Activated CD4-positive, alpha-beta memory T cell treated with anti-CD3 and anti-CD28 coated beads for 36 hours (primary cell): ENCODE data around the gene CAPS. TPM values are rescaled to one million over a fixed set of nuclear protein-coding genes. Genes with fewer than 3 reads are reported as not detected.

Experiments
- CTCF ChIA-PET: fragments of 350-600 bp; sonication (Branson Sonifier 250); formaldehyde crosslinking; loops from one replicate; lab custom pipeline; 2021; ENCODE audit warnings: antibody characterized with exemption, inconsistent platforms; lab: Charles Lee
- POLR2A ChIA-PET: fragments of 350-600 bp; sonication (Branson Sonifier 250); formaldehyde crosslinking; loops from one replicate; lab custom pipeline; 2021; ENCODE audit warnings: antibody characterized with exemption; lab: Charles Lee
- DNase-seq: peaks from one replicate; pipeline ENCODE4 v3.0.0-alpha.2; 2020
- H3K27ac Mint-ChIP-seq: one replicate; pipeline ENCODE4 v1.8.0; 2021; ENCODE audit warnings: mixed read lengths
- H3K27me3 Mint-ChIP-seq: one replicate; pipeline ENCODE4 v1.8.0; 2021; ENCODE audit warnings: mixed read lengths
- H3K36me3 Mint-ChIP-seq: one replicate; pipeline ENCODE4 v1.8.0; 2021; ENCODE audit warnings: mixed read lengths
- H3K4me1 Mint-ChIP-seq: one replicate; pipeline ENCODE4 v1.8.0; 2021; ENCODE audit warnings: low read depth, mixed read lengths
- H3K4me3 Mint-ChIP-seq: one replicate; pipeline ENCODE4 v1.8.0; 2021; ENCODE audit warnings: mild to moderate bottlenecking, mixed read lengths
- H3K9me3 Mint-ChIP-seq: one replicate; pipeline ENCODE4 v1.8.0; 2021; ENCODE audit warnings: mixed read lengths
- intact Hi-C: fragments of 100-400 bp; cut with micrococcal nuclease; formaldehyde crosslinking; loops from one replicate; pipeline ENCODE4 v1.15.1; 2023
- total RNA-seq, 2 experiments: library from RNA; stranded (reverse); gene quantifications; one replicate each; pipeline ENCODE4 v1.2.3, GENCODE V29; 2021

Gene CAPS
- total RNA-seq, 2 experiments from 2014 or later: 3.7 to 3.9 TPM

GRCh38 chr19:5893907-5894703 is 19.9 kb upstream of the CAPS start:
- Mint-ChIP-seq H3K9me3 (no peaks in the 10 kb centered on the region), H3K36me3 (peaks cover 3% of the 10 kb centered on the region), H3K27ac (no peak overlapping the region), H3K4me3 (no peak overlapping the region), H3K4me1 (peaks cover 3% of the 10 kb centered on the region), H3K27me3 (peaks cover 6% of the 10 kb centered on the region)
- no peak for DNase-seq
- intact Hi-C loops: no loop called here
- CTCF ChIA-PET: interaction anchor here (1.5 to 1.7 kb wide), 2 partner anchors 9 to 90 kb away, joined by 5 to 6 read pairs; partner anchors contain the start of gene NDUFA11
- POLR2A ChIA-PET: no interaction called here

- Mint-ChIP-seq H3K4me1 (peaks cover 3% of the 10 kb centered on the region), H3K27ac (no peak overlapping the region), H3K9me3 (no peaks in the 10 kb centered on the region), H3K27me3 (no peaks in the 10 kb centered on the region), H3K4me3 (no peak overlapping the region), H3K36me3 (peaks cover 3% of the 10 kb centered on the region)
- intact Hi-C loops: no loop called here
- POLR2A ChIA-PET: no interaction called here
- CTCF ChIA-PET: no interaction called here
- no peak for DNase-seq
Observed at GRCh38 chr19:5894704-5895349, 19.2 kb upstream of the CAPS start.

GRCh38 chr19:5895409-5895808 is 18.6 kb upstream of the CAPS start:
- Mint-ChIP-seq H3K4me1 (peaks cover 8% of the 10 kb centered on the region), H3K27ac (no peak overlapping the region)

DNA sequence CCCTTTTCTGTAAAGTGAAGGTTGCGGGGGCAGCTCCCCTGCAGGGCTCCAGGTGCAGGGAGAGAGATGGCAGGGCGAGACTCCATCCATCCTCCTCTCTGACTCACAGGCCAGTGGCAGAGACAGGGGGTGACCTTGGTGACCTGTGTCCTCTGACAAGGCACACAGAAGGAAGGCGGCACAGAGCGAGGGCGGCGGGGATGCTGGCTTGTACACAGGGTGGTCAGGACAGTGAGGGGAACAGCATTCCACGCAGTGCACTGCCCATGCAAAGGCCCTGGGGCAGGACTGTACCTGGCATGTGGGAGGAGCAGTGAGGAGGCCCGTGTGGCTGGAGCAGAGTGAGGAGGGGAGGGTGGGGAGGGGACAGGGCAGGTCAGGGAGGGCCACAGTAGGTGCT is 18.2 kb upstream of the CAPS start:
- Mint-ChIP-seq H3K36me3 (peaks cover 7% of the 10 kb centered on the region), H3K27me3 (no peaks in the 10 kb centered on the region), H3K4me1 (peaks cover 8% of the 10 kb centered on the region), H3K9me3 (no peaks in the 10 kb centered on the region), H3K4me3 (no peak overlapping the region), H3K27ac (no peak overlapping the region)
- ChIA-PET POLR2A (no interaction called here), CTCF (interaction anchor here (1.1 kb wide), 1 partner anchor 92 kb away, joined by 4 read pairs; no protein-coding TSS in a partner anchor)
- DNase-seq: no peak
- intact Hi-C loops: no loop called here

More at GRCh38 chr19:5895409-5895808, 18.6 kb upstream of the CAPS start:
- Mint-ChIP-seq H3K9me3 (no peaks in the 10 kb centered on the region), H3K4me3 (no peak overlapping the region), H3K36me3 (peaks cover 7% of the 10 kb centered on the region), H3K27me3 (no peaks in the 10 kb centered on the region)
- no peak for DNase-seq
- POLR2A ChIA-PET: no interaction called here
- intact Hi-C loops: no loop called here
- CTCF ChIA-PET: interaction anchor here (1.1 kb wide), 1 partner anchor 91 kb away, joined by 4 read pairs; no protein-coding TSS in a partner anchor

DNA sequence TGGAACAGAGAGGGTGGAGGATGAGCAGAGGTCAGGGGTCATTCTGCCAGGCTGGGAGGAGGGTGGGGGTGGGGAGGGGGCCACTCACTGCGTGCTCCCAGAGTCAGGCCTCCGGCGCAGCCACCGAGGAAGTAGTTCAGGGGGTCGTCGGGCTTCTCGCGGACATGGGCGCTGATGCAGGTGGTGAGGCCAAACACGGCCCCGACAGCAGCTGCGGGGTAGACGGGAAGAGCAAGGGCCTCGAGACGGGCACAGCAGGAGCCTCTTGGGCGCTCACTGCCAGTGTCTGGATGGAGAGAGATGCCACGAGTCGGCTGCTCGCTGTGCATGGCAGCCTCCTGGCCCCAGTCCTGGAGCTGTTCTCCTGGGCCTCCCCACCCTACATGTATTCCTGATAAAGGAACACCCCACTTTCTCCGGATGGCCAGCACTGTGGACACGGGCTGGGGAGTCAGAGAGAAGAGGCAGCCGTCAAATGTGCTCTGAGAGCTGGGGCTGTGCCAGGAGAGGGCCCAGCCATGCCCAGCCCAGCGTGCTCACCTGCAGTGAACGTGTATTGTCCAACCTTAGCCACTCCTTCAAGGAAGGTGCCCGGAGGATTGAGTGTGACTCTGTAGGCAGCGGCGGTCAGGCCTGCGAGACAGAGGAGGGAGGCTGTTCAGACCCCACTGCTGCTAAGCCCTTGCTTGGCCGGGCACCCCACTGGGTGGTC is 17.5 kb upstream of the CAPS start:
- Mint-ChIP-seq H3K36me3 (peaks cover 11% of the 10 kb centered on the region), H3K27ac (no peak overlapping the region), H3K4me1 (peaks cover 13% of the 10 kb centered on the region), H3K4me3 (no peak overlapping the region), H3K27me3 (no peaks in the 10 kb centered on the region), H3K9me3 (no peaks in the 10 kb centered on the region)
- ChIA-PET POLR2A (no interaction called here), CTCF (interaction anchor here (1.1 kb wide), 1 partner anchor 93 kb away, joined by 4 read pairs; no protein-coding TSS in a partner anchor)
- intact Hi-C loops: no loop called here
- DNase-seq: no peak

- Mint-ChIP-seq H3K36me3 (peaks cover 11% of the 10 kb centered on the region), H3K27ac (no peak overlapping the region), H3K4me3 (no peak overlapping the region), H3K4me1 (peaks cover 13% of the 10 kb centered on the region), H3K27me3 (no peaks in the 10 kb centered on the region), H3K9me3 (no peaks in the 10 kb centered on the region)
- no peak for DNase-seq
- CTCF ChIA-PET: interaction anchor here (1.8 kb wide), 1 partner anchor 93 kb away, joined by 5 read pairs; the partner anchor contains the start of gene NRTN
- POLR2A ChIA-PET: no interaction called here
- intact Hi-C loops: no loop called here
Observed at GRCh38 chr19:5897189-5897969, 16.7 kb upstream of the CAPS start.

DNA sequence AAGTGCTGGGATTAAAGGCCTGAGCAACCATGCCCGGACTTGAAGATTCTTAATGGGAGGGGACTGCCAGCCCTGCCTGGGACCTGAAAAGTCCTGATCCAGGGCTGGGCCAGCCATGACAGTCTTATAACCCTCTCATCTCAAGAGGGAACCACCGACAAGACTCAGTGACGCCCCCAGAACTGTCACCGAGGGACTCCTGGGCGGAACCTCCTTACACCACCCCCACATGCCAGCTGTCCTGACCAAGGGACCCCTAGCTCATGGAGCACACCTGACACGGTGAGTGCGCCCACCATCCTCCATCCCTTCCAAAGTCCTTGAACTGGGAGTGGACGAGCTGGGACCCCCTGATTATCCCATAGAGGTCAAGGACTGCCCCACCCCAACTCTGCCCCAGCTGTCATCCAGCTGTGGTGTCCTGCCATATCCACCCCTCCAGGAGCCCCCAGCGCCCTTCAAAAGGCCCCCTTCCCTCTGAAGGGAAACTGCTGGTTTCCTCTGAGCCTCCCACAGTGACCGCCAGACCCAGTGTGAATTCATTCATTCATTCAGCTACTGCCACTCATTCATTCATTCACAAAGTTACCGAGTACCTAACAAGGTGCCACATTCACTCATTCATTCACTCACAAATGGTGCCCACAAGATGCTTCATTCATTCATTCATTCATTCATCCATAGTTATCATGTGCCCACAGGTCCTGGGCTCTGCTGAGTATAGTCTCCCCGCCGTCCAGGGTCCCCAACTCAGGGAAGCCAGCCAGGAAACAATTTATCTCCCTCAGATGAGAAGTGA is 14.1 kb upstream of the CAPS start:
- Mint-ChIP-seq H3K9me3 (no peaks in the 10 kb centered on the region), H3K27me3 (no peaks in the 10 kb centered on the region), H3K4me3 (no peak overlapping the region), H3K4me1 (peaks cover 20% of the 10 kb centered on the region), H3K27ac (no peak overlapping the region), H3K36me3 (peaks cover 13% of the 10 kb centered on the region)
- ChIA-PET CTCF (interaction anchor here (0.5 to 1.3 kb wide), 2 partner anchors 68 to 96 kb away, joined by 4 read pairs; no protein-coding TSS in a partner anchor), POLR2A (interaction anchor here (0.9 kb wide), 1 partner anchor 72 kb away, joined by 3 read pairs; no protein-coding TSS in a partner anchor)
- intact Hi-C loops: loop anchor here (5.0 kb wide), 1 partner anchor 212 kb away; the partner anchor contains the start of gene RFX2
- DNase-seq: no peak

DNA sequence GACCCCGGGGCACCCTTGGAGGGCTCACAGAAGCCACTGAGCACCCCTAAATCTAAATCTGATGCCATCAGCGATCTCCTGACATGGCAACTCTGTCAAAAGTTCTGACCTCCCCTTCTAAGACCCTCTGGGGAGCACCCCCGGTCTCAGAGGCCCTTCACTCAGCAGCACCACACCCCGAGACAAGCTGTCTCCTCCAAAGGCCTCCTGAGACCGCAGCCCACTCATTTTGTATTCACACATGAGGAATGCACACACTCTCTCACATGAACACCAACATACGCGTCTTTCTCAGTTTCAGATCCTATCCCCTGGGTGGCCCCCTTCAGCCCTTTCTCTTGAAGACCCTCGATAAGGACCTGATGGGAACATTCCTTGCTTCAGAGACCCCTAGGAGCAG is 13.1 kb upstream of the CAPS start:
- Mint-ChIP-seq H3K4me1 (peaks cover 23% of the 10 kb centered on the region), H3K27ac (peak overlapping the region; percentile 34), H3K4me3 (no peak overlapping the region), H3K9me3 (no peaks in the 10 kb centered on the region), H3K36me3 (peaks cover 10% of the 10 kb centered on the region), H3K27me3 (no peaks in the 10 kb centered on the region)
- intact Hi-C loops: loop anchor here (5.0 kb wide), 1 partner anchor 211 kb away; the partner anchor contains the start of gene RFX2
- POLR2A ChIA-PET: no interaction called here
- DNase-seq: no peak
- CTCF ChIA-PET: interaction anchor here (1.8 kb wide), 1 partner anchor 98 kb away, joined by 4 read pairs; no protein-coding TSS in a partner anchor

DNA sequence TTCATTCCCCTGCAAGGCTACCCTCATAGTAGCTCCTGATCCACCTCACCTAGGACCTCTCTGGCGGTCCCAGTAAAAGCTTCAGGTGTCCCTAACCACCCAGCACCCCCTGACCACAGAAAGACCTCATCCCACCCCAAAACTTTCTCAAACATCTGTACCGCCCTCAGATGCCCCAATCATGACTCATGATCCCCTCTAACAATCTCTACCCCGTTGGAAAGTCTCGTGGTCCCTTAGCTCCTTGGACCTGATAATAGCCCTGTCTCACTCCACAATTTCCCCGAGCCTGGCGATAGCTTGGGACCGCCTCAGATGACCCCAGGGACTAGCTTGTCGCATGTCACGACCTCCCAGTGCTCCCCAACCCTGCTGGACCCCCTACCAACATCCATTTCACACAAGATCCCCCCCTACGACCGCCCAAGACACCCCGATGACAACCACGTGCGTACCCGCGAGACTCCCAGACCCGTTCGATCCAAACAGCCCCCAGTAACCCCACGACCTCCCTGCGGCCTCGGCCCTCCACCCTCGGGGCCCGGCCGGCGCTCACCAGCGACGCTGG is 10.9 kb upstream of the CAPS start:
- CTCF ChIA-PET: interaction anchor here (1.1 to 4.3 kb wide), 8 partner anchors 10 to 109 kb away, joined by 3 to 47 read pairs (median 6); partner anchors contain the start of gene NRTN
- H3K4me1 Mint-ChIP-seq: peaks cover 38% of the 10 kb centered on the region
- H3K27me3 Mint-ChIP-seq: no peaks in the 10 kb centered on the region
- H3K9me3 Mint-ChIP-seq: no peaks in the 10 kb centered on the region
- peak; percentile 27 for DNase-seq
- H3K4me3 Mint-ChIP-seq: peak overlapping the region; percentile 97
- peaks cover 10% of the 10 kb centered on the region for H3K36me3 Mint-ChIP-seq
- intact Hi-C loops: loop anchor here (5.0 kb wide), 1 partner anchor 209 kb away; the partner anchor contains the start of gene RFX2
- peak overlapping the region; percentile 98 for H3K27ac Mint-ChIP-seq
- POLR2A ChIA-PET: interaction anchor here (1.4 to 3.5 kb wide), 8 partner anchors 45 to 281 kb away, joined by 4 to 36 read pairs (median 8); partner anchors contain the start of genes DUS3L, SAFB and SAFB2
